ENCODE data around the gene WDR72. TPM values are rescaled to one million over a fixed set of nuclear protein-coding genes. Genes with fewer than 3 reads are reported as not detected.
"Not testable (repeated sequence)": the region's sequence is repeated elsewhere in the genome, so short reads cannot be mapped to it uniquely, and the experiment has no call there.

The WDR72 gene
- total RNA-seq, 2 donors from 2014 or later, result 0.08 TPM; not detected in 1

GRCh38 chr15:53559364-53560277 lies 199.8 kb downstream of the WDR72 start:
- no peaks in the 10 kb centered on the region for H3K27me3 ChIP-seq
- DNase-seq (ENCODE audit: low spot score), result no peak
- no peaks in the 10 kb centered on the region for H3K36me3 ChIP-seq
- H3K27ac ChIP-seq, result no peak overlapping the region
- H3K9me3 ChIP-seq, result no peaks in the 10 kb centered on the region
- H3K4me3 ChIP-seq, result no peak overlapping the region
- H3K4me1 ChIP-seq, result no peaks in the 10 kb centered on the region
- TF ChIP-seq CTCF (IDR thresholded peaks at IDR 0.05), result no peak

- no peak for TF ChIP-seq CTCF (IDR thresholded peaks at IDR 0.05)
- DNase-seq (ENCODE audit: low spot score), result no peak
- Histone ChIP-seq H3K36me3 (no peaks in the 10 kb centered on the region), H3K27ac (no peak overlapping the region), H3K9me3 (no peaks in the 10 kb centered on the region), H3K27me3 (no peaks in the 10 kb centered on the region), H3K4me3 (no peak overlapping the region), H3K4me1 (no peaks in the 10 kb centered on the region)
Measured at GRCh38 chr15:53558384-53558783, 201.1 kb downstream of the WDR72 start.

- no peak for DNase-seq (ENCODE audit: low spot score)
- TF ChIP-seq CTCF (IDR thresholded peaks at IDR 0.05), result no peak
- H3K27ac ChIP-seq, result no peak overlapping the region
Measured at GRCh38 chr15:53555226-53555625, 204.2 kb downstream of the WDR72 start.

GRCh38 chr15:53549697-53550305 lies 209.7 kb downstream of the WDR72 start:
- no peaks in the 10 kb centered on the region for H3K4me1 ChIP-seq
- no peaks in the 10 kb centered on the region for H3K9me3 ChIP-seq
- H3K36me3 ChIP-seq, result no peaks in the 10 kb centered on the region
- no peak overlapping the region for H3K4me3 ChIP-seq
- DNase-seq (ENCODE audit: low spot score), result no peak
- TF ChIP-seq CTCF (IDR thresholded peaks at IDR 0.05), result no peak
- no peaks in the 10 kb centered on the region for H3K27me3 ChIP-seq
- no peak overlapping the region for H3K27ac ChIP-seq

More at GRCh38 chr15:53555226-53555625, 204.2 kb downstream of the WDR72 start:
- Histone ChIP-seq H3K9me3 (no peaks in the 10 kb centered on the region), H3K27me3 (no peaks in the 10 kb centered on the region), H3K4me3 (no peak overlapping the region), H3K4me1 (no peaks in the 10 kb centered on the region), H3K36me3 (no peaks in the 10 kb centered on the region)

GRCh38 chr15:53548236-53548635 lies 211.2 kb downstream of the WDR72 start:
- H3K27ac ChIP-seq, result no peak overlapping the region
- H3K27me3 ChIP-seq, result no peaks in the 10 kb centered on the region

GRCh38 chr15:53540626-53541300 lies 218.7 kb downstream of the WDR72 start:
- H3K4me1 ChIP-seq; H3K4me3 ChIP-seq; H3K36me3 ChIP-seq; H3K27me3 ChIP-seq; H3K9me3 ChIP-seq; DNase-seq (ENCODE audit: low spot score); H3K27ac ChIP-seq: not testable (repeated sequence)

More at GRCh38 chr15:53548236-53548635, 211.2 kb downstream of the WDR72 start:
- Histone ChIP-seq H3K4me1 (no peaks in the 10 kb centered on the region), H3K9me3 (no peaks in the 10 kb centered on the region), H3K36me3 (no peaks in the 10 kb centered on the region), H3K4me3 (no peak overlapping the region)
- DNase-seq (ENCODE audit: low spot score), result no peak
- TF ChIP-seq CTCF (IDR thresholded peaks at IDR 0.05), result no peak

Measured in right atrium auricular region (tissue), 2 donors.